ENCODE measurements around the gene QRFPR. TPM values are rescaled to one million over a fixed set of nuclear protein-coding genes. Genes with fewer than 3 reads are reported as not detected.

The QRFPR gene
- total and polyA plus RNA-seq, 2 of the 8 experiments (the other 6 are each of a cell fraction or from before 2014, with no cell fraction given): 1.0 to 2.9 TPM

DNA sequence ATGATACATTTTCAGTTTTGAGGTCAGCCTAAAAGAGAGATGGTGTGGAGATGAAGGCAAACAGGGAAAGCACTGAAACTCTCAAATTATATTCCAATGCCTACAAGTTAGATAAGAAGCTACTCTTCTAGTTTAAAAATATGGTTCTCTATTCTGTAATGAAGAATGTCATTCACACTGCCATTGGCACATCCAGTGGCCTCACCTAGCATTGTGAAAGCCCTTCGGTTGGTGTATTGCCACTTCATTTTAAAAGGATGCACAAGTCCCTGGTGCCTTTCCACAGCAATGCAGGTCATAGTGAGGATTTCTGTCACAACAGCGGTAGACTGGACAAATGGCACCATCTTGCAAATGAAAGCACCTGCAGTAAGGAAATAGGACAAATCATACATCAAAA lies 40.6 kb downstream of the QRFPR start:
- H3K27me3 ChIP-seq (replicated peaks in 1 of 4; ENCODE audit: control insufficient read depth in 3 of 4, extremely low read depth in 1 of 4, insufficient read depth in 3 of 4, low read length in 3 of 4): no peaks in the 10 kb centered on the region
- no peak overlapping the region for H3K27ac ChIP-seq (ENCODE audit: low read depth, low read length)
- FAIRE-seq (no peak), DNase-seq (ENCODE audit: low read depth in 1 of 2, low spot score in 2 of 2) (no peak)
- H3K4me1 ChIP-seq (replicated peaks in 1 of 4; ENCODE audit: control insufficient read depth in 3 of 4, insufficient read depth in 4 of 4, low read length in 3 of 4): 0 out of 7 replicates have a peak, but pooled peaks cover 0 to 3% (median 0%) of the 10 kb centered on the region in 4 experiments
- H4K91ac ChIP-seq (replicated peaks; ENCODE audit: insufficient read length, low read length): no peak overlapping the region
- H2BK5ac ChIP-seq (ENCODE audit: low read depth, low read length): no peak overlapping the region
- no peak overlapping the region for H3K9ac ChIP-seq (replicated peaks in 1 of 4; ENCODE audit: extremely low read depth in 1 of 4, low read depth in 3 of 4, low read length in 3 of 4)
- no peak overlapping the region for H2BK12ac ChIP-seq (ENCODE audit: low read depth, low read length)
- H2BK15ac ChIP-seq (ENCODE audit: low read length): no peak overlapping the region
- WGBS, 2 experiments (ENCODE audit: extremely low coverage in 1 of 2, insufficient coverage in 1 of 2, insufficient read length in 1 of 2, insufficient replicate concordance in 2 of 2, low coverage in 1 of 2, low lambda C conversion rate in 2 of 2, missing lambda C conversion rate in 1 of 2): 98% methylated on average over 2 of the region's 2 CpGs; no CpG with 5 or more reads in 1 of the 2 experiments
- H3K4me3 ChIP-seq (ENCODE audit: extremely low read depth in 1 of 4, insufficient read depth in 2 of 4, low read depth in 3 of 4, low read length in 4 of 4): no peak overlapping the region
- no peak overlapping the region for H4K5ac ChIP-seq (ENCODE audit: insufficient read length, low read depth, low read length)
- H3K23me2 ChIP-seq (ENCODE audit: low read depth, low read length): no peaks in the 10 kb centered on the region; the same call in 1 of the 2 replicates
- H3K56ac ChIP-seq (replicated peaks; ENCODE audit: insufficient read length, low read depth, low read length): no peak overlapping the region
- no peak overlapping the region for H2BK20ac ChIP-seq (ENCODE audit: low read length)
- no peak overlapping the region for H3K23ac ChIP-seq (ENCODE audit: insufficient read length)
- no peaks in the 10 kb centered on the region for H3K9me3 ChIP-seq (ENCODE audit: insufficient read depth in 2 of 2, low read depth in 1 of 2, low read length in 1 of 2)
- CTCF ChIA-PET (ENCODE audit: partially characterized antibody): interaction anchor here (0.9 to 1.8 kb wide), 2 partner anchors 31 to 32 kb away, joined by 4 to 8 read pairs; no protein-coding TSS in a partner anchor
- H2AFZ ChIP-seq (ENCODE audit: low read length): no peak overlapping the region
- H4K8ac ChIP-seq (ENCODE audit: extremely low read depth, insufficient read depth, low read length): no peak overlapping the region
- H4K20me1 ChIP-seq (replicated peaks in 1 of 2; ENCODE audit: control insufficient read depth in 1 of 2, insufficient read depth in 2 of 2, low read length in 2 of 2): no peaks in the 10 kb centered on the region
- H3K4ac ChIP-seq (replicated peaks; ENCODE audit: insufficient read length, low read depth, low read length): no peak overlapping the region
- no peak overlapping the region for H3K18ac ChIP-seq (ENCODE audit: extremely low read depth, low read length)
- H3K36me3 ChIP-seq (ENCODE audit: control insufficient read depth in 2 of 4, insufficient read depth in 4 of 4, low read length in 3 of 4): no peaks in the 10 kb centered on the region
- H3K4me2 ChIP-seq (ENCODE audit: insufficient read depth in 1 of 2, low read depth in 2 of 2, low read length in 2 of 2): no peak overlapping the region
- H3K79me2 ChIP-seq (ENCODE audit: control insufficient read depth in 1 of 2, insufficient read depth in 2 of 2, low read length in 2 of 2): no peaks in the 10 kb centered on the region
- H2BK120ac ChIP-seq (replicated peaks; ENCODE audit: low read depth, low read length): no peak overlapping the region
- TF ChIP-seq NANOG (IDR thresholded peaks at IDR 0.05; ENCODE audit: insufficient read depth, low read depth, low read length, poor library complexity, severe bottlenecking): no peak
- TF ChIP-seq POU5F1 (IDR thresholded peaks at IDR 0.05; ENCODE audit: low read depth, low read length): no peak
- TF ChIP-seq SIN3A (conservative IDR thresholded peaks at IDR 0.05 in 1 of 2, IDR thresholded peaks at IDR 0.05 in 1 of 2; ENCODE audit: low read depth in 1 of 2, low read length in 2 of 2): no peak
- no peak for TF ChIP-seq BRCA1 (IDR thresholded peaks at IDR 0.05; ENCODE audit: low read depth, low read length)
- TF ChIP-seq TBP (IDR thresholded peaks at IDR 0.05; ENCODE audit: low read depth, low read length): no peak
- TF ChIP-seq CREB1 (IDR thresholded peaks at IDR 0.05): no peak
- TF ChIP-seq CBX5 (IDR thresholded peaks at IDR 0.05; ENCODE audit: low read depth, low read length): no peak
- TF ChIP-seq, protein P1, sequence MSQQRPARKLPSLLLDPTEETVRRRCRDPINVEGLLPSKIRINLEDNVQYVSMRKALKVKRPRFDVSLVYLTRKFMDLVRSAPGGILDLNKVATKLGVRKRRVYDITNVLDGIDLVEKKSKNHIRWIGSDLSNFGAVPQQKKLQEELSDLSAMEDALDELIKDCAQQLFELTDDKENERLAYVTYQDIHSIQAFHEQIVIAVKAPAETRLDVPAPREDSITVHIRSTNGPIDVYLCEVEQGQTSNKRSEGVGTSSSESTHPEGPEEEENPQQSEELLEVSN (IDR thresholded peaks at IDR 0.05): no peak
- POLR2A ChIA-PET (ENCODE audit: partially characterized antibody): no interaction called here
- H3K79me1 ChIP-seq (ENCODE audit: low read depth, low read length): no peaks in the 10 kb centered on the region
- no peak overlapping the region for H3K14ac ChIP-seq (ENCODE audit: insufficient read length)
- no peak overlapping the region for H2AK5ac ChIP-seq (ENCODE audit: low read depth, low read length)
